ENCODE data around the gene EFTUD2.

DNA sequence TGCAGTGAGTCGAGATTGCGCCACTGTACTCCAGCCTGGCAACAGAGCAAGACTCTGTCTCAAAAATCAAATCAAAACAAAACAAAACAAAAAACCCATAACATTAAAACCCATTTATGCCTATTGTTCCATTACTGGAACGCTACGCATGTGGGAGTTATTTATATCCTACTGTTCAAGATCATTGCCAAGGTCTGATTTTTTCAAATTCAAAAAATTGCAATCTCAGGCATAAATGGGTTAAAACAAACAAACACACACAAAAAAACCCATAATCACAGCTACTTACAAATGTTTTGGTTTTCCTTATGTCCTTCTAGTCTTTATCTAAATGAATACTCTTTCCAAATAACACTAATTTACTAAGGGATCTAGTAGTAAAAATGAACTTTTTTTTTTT, 87.0 kb downstream of the EFTUD2 start:
- TF ChIP-seq, protein P1, sequence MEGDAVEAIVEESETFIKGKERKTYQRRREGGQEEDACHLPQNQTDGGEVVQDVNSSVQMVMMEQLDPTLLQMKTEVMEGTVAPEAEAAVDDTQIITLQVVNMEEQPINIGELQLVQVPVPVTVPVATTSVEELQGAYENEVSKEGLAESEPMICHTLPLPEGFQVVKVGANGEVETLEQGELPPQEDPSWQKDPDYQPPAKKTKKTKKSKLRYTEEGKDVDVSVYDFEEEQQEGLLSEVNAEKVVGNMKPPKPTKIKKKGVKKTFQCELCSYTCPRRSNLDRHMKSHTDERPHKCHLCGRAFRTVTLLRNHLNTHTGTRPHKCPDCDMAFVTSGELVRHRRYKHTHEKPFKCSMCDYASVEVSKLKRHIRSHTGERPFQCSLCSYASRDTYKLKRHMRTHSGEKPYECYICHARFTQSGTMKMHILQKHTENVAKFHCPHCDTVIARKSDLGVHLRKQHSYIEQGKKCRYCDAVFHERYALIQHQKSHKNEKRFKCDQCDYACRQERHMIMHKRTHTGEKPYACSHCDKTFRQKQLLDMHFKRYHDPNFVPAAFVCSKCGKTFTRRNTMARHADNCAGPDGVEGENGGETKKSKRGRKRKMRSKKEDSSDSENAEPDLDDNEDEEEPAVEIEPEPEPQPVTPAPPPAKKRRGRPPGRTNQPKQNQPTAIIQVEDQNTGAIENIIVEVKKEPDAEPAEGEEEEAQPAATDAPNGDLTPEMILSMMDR (conservative IDR thresholded peaks at IDR 0.05; ENCODE audit: low read length), result no peak
- TF ChIP-seq EZH2phosphoT487 (IDR thresholded peaks at IDR 0.05; ENCODE audit: borderline replicate concordance, low read depth, low read length), result no peak

Measured in OCI-LY7 (cell line).